HepG2 (cell line): ENCODE measurements around the gene KRTAP1-4. TPM values are rescaled to one million over a fixed set of nuclear protein-coding genes. Genes with fewer than 3 reads are reported as not detected.

ENCODE experiments used
- ATAC-seq: fragments of 200-7000 bp; cut with Tn5 transposase; 3 replicates; pipeline ENCODE4 v1.9.1; 2020; ENCODE audit warnings: mild to moderate bottlenecking, moderate library complexity
- BruUV-seq: library from RNA; stranded (reverse); fragments of 400-500 nt; replicated peaks from 2 replicates; lab custom pipeline; 2021; lab: Mats Ljungman, UMichigan
- CTCF ChIA-PET: fragments of 300-600 bp; formaldehyde crosslinking; extraction: SDS; loops from one replicate; lab custom pipeline; 2021; ENCODE audit warnings: low total read pairs, inconsistent platforms, low intra/inter-chr PET ratio; lab: Yijun Ruan, JAX
- POLR2A ChIA-PET: fragments of 350-600 bp; sonication (Branson Sonifier 250); formaldehyde crosslinking; loops from one replicate; lab custom pipeline; 2020; ENCODE audit warnings: antibody characterized with exemption, inconsistent platforms; lab: Yijun Ruan, JAX
- DNase-seq: peaks from one replicate; pipeline ENCODE4 v3.0.0-alpha.2; 2015; ENCODE audit warnings: low spot score
- FAIRE-seq: peaks from 3 replicates; lab custom pipeline; 2011; peaks lifted over from hg19 to GRCh38; lab: Jason Lieb, UNC
- H2AFZ ChIP-seq: one replicate; pipeline ENCODE4 v1.6.1; 2011; ENCODE audit warnings: low read length, inconsistent platforms
- H3K27ac ChIP-seq: fragments of 300-600 bp; 3 replicates; pipeline ENCODE4 v1.8.0; 2011; ENCODE audit warnings: mixed run types, mild to moderate bottlenecking, mixed read lengths, low read length, inconsistent platforms; ENCODE audit not compliant: insufficient read depth; ENCODE audit errors: extremely low read length
- H3K27me3 ChIP-seq, 2 experiments: fragments of 200-600 bp in 1 of 2; 2 replicates in 1 of 2; 3 replicates in 1 of 2; pipeline versions ENCODE4 v1.6.0 to v1.8.0; 2011; ENCODE audit warnings: low read length in 2 of 2, mild to moderate bottlenecking in 2 of 2, moderate library complexity in 2 of 2, inconsistent platforms in 1 of 2; ENCODE audit not compliant: insufficient read depth in 2 of 2, control insufficient read depth in 1 of 2
- H3K36me3 ChIP-seq, 2 experiments: fragments of 200-600 bp in 1 of 2; replicated peaks in 1 of 2; 2 replicates in 1 of 2; 3 replicates in 1 of 2; pipeline versions ENCODE4 v1.5.1 to v1.8.0; 2011; ENCODE audit warnings: low read length in 2 of 2, inconsistent platforms in 1 of 2; ENCODE audit not compliant: insufficient read depth in 2 of 2, control insufficient read depth in 1 of 2
- H3K4me1 ChIP-seq: 2 replicates; pipeline ENCODE4 v1.5.1; 2012; ENCODE audit warnings: low read length, inconsistent platforms; ENCODE audit not compliant: insufficient read depth
- H3K4me2 ChIP-seq: 2 replicates; pipeline ENCODE4 v1.6.0; 2011; ENCODE audit warnings: low read depth, low read length, inconsistent platforms
- H3K4me3 ChIP-seq, 3 experiments: fragments of 200-600 bp in 1 of 3; sonication (generic), shearing (Covaris generic) in 1 of 3; replicated peaks in 1 of 3; 2 replicates each; pipeline ENCODE4 v1.5.1; 2011 to 2016; ENCODE audit warnings: low read length in 3 of 3, inconsistent platforms in 2 of 3, low read depth in 2 of 3, mild to moderate bottlenecking in 2 of 3, control low read depth in 1 of 3, mixed read lengths in 1 of 3; ENCODE audit not compliant: insufficient read depth in 1 of 3
- H3K79me2 ChIP-seq: one replicate; pipeline ENCODE4 v1.6.1; 2011; ENCODE audit warnings: low read length, inconsistent platforms; ENCODE audit not compliant: insufficient read depth
- H3K9ac ChIP-seq: 2 replicates; pipeline ENCODE4 v1.6.0; 2011; ENCODE audit warnings: mild to moderate bottlenecking, low read depth, low read length, inconsistent platforms; ENCODE audit not compliant: insufficient read depth
- H3K9me3 ChIP-seq: 2 replicates; pipeline ENCODE4 v1.5.1; 2012; ENCODE audit warnings: mild to moderate bottlenecking, low read length
- H4K20me1 ChIP-seq: 2 replicates; pipeline ENCODE4 v1.6.0; 2011; ENCODE audit warnings: inconsistent platforms, mild to moderate bottlenecking, low read length, moderate library complexity; ENCODE audit not compliant: insufficient read depth
- AFF4 ChIP-seq: sonication (generic); formaldehyde crosslinking; IDR thresholded peaks from 2 replicates; pipeline ENCODE4 v1.4.0; 2020; ENCODE audit warnings: missing genetic modification reagents
- ARHGAP35 ChIP-seq: sonication (generic); formaldehyde crosslinking; IDR thresholded peaks from 2 replicates; pipeline ENCODE4 v1.9.0; 2022; ENCODE audit warnings: mild to moderate bottlenecking, inconsistent platforms, moderate library complexity, missing genetic modification reagents, borderline replicate concordance
- ARID5B ChIP-seq: IDR thresholded peaks from 2 replicates; pipeline ENCODE4 v1.4.0; 2020; ENCODE audit warnings: mild to moderate bottlenecking, missing genetic modification reagents
- CENPX ChIP-seq: sonication (generic); formaldehyde crosslinking; IDR thresholded peaks from 2 replicates; pipeline ENCODE4 v1.9.0; 2021; ENCODE audit warnings: mild to moderate bottlenecking, missing genetic modification reagents, moderate library complexity
- EP300 ChIP-seq, 3 experiments: sonication (generic) in 1 of 3; formaldehyde crosslinking in 1 of 3; IDR thresholded peaks; 2 replicates each; pipeline versions ENCODE4 v1.5.1 to v1.6.1; 2011 to 2020; ENCODE audit warnings: low read depth in 2 of 3, low read length in 2 of 3, borderline replicate concordance in 1 of 3, improper control_type of control experiment in 1 of 3, mild to moderate bottlenecking in 1 of 3, missing genetic modification reagents in 1 of 3, moderate library complexity in 1 of 3
- ESRRA ChIP-seq: sonication (generic); formaldehyde crosslinking; IDR thresholded peaks from 2 replicates; pipeline ENCODE4 v1.5.1; 2020; ENCODE audit warnings: mild to moderate bottlenecking, low read depth, missing genetic modification reagents
- RFXAP ChIP-seq: sonication (generic); formaldehyde crosslinking; IDR thresholded peaks from 2 replicates; pipeline ENCODE4 v1.4.0; 2020; ENCODE audit warnings: missing genetic modification reagents, borderline replicate concordance
- SMAD3 ChIP-seq: sonication (generic); formaldehyde crosslinking; IDR thresholded peaks from 2 replicates; pipeline ENCODE4 v1.4.0; 2020; ENCODE audit warnings: missing genetic modification reagents
- ZMAT3 ChIP-seq: sonication (generic); formaldehyde crosslinking; conservative IDR thresholded peaks from 2 replicates; pipeline ENCODE4 v1.7.0; 2021; ENCODE audit warnings: missing genetic modification reagents
- WGBS: methylation state at CpG from one replicate; pipeline ENCODE4 v1.1.6; 2017; ENCODE audit warnings: low lambda C conversion rate; 5-methylcytosine and 5-hydroxymethylcytosine counted together
- in situ Hi-C: cut with HindIII; loops from 2 replicates; pipeline ENCODE4 v1.10.0; 2017; ENCODE audit warnings: low pct_unique_long_range_greater_than_20kb; ENCODE audit not compliant: extremely low pct_ligation_motif_present
- intact Hi-C: fragments of 100-400 bp; cut with micrococcal nuclease; formaldehyde crosslinking; loops from one replicate; pipeline ENCODE4 v1.10.0; 2022; ENCODE audit not compliant: unreplicated experiment
- polyA plus RNA-seq, 8 experiments: library from polyadenylated mRNA; depleted of rRNA in 3 of 8; stranded (reverse) in 7 of 8; unstranded in 1 of 8; fragments of >200 nt; fragmentation: Illumina TruSeq in 4 of 8; extraction: Trizol in 4 of 8; gene quantifications; 2 replicates each; pipeline versions ENCODE4 v1.2.1 to v1.2.3, GENCODE V29; 2011 to 2016; ENCODE audit warnings: low read depth in 4 of 8, missing spikeins in 1 of 8, mixed read lengths in 1 of 8; ENCODE audit not compliant: insufficient read depth in 1 of 8
- total RNA-seq, 5 experiments: library from RNA; depleted of rRNA; stranded (reverse); fragments of >200 nt; fragmentation: Illumina TruSeq; extraction: Trizol; gene quantifications; 2 replicates each; pipeline ENCODE4 v1.2.3, GENCODE V29; 2016; ENCODE audit warnings: low read depth in 1 of 5
- TF ChIP-seq, protein P1 (sequence below): sonication (generic); formaldehyde crosslinking; IDR thresholded peaks from 2 replicates; pipeline ENCODE4 v1.4.0; 2020; ENCODE audit warnings: missing genetic modification reagents

The KRTAP1-4 gene
- total and polyA plus RNA-seq, 2 of the 13 experiments (the other 11 are each of a cell fraction or from before 2014, with no cell fraction given), result not detected

- DNase-seq, result peak; percentile 75
- peaks cover 2% of the 10 kb centered on the region; the same call in 1 of the 2 replicates for H3K9me3 ChIP-seq
- no peaks in the 10 kb centered on the region for H3K36me3 ChIP-seq
- WGBS, result 34% methylated on average over 7 of the region's 7 CpGs
- H4K20me1 ChIP-seq, result no peaks in the 10 kb centered on the region
- ATAC-seq, result peak; percentile 47
- H3K4me1 ChIP-seq, result peaks cover 17% of the 10 kb centered on the region
- POLR2A ChIA-PET, result interaction anchor here (0.7 kb wide), 1 partner anchor 10 kb away, joined by 4 read pairs; no protein-coding TSS in a partner anchor
- H3K9ac ChIP-seq, result peak overlapping the region; percentile 20; the same call in 1 of the 2 replicates
- BruUV-seq, result no TSS peak
- no peak for FAIRE-seq
- intact Hi-C loops, result loop anchor here (10.0 kb wide), 1 partner anchor 144 kb away; no protein-coding TSS in a partner anchor
- peak overlapping the region; percentile 31 for H3K27ac ChIP-seq
- H2AFZ ChIP-seq, result peak overlapping the region; percentile 60
- H3K4me3 ChIP-seq, result no peak overlapping the region
- H3K4me2 ChIP-seq, result peak overlapping the region; percentile 41
- H3K79me2 ChIP-seq, result no peaks in the 10 kb centered on the region
- in situ Hi-C loops, result no loop called here
- CTCF ChIA-PET, result no interaction called here
- no peaks in the 10 kb centered on the region for H3K27me3 ChIP-seq
- TF ChIP-seq AFF4 (CRISPR knock-in tag), result no peak
- TF ChIP-seq, protein P1, sequence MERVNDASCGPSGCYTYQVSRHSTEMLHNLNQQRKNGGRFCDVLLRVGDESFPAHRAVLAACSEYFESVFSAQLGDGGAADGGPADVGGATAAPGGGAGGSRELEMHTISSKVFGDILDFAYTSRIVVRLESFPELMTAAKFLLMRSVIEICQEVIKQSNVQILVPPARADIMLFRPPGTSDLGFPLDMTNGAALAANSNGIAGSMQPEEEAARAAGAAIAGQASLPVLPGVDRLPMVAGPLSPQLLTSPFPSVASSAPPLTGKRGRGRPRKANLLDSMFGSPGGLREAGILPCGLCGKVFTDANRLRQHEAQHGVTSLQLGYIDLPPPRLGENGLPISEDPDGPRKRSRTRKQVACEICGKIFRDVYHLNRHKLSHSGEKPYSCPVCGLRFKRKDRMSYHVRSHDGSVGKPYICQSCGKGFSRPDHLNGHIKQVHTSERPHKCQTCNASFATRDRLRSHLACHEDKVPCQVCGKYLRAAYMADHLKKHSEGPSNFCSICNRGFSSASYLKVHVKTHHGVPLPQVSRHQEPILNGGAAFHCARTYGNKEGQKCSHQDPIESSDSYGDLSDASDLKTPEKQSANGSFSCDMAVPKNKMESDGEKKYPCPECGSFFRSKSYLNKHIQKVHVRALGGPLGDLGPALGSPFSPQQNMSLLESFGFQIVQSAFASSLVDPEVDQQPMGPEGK (CRISPR knock-in tag), result no peak
- TF ChIP-seq ARID5B (CRISPR knock-in tag), result 0 out of 2 replicates have a peak, but pooled peaks have one; percentile 21
- peak in 1 of 2 experiments; percentile 18; a peak in 1 of 4 replicates for TF ChIP-seq EP300 (IDR thresholded peaks at IDR 0.05; ENCODE audit: low read depth in 2 of 2, low read length in 2 of 2)
- no peak for TF ChIP-seq EP300 (CRISPR knock-in tag; IDR thresholded peaks at IDR 0.05; ENCODE audit: borderline replicate concordance)
- TF ChIP-seq ESRRA (CRISPR knock-in tag), result no peak
- TF ChIP-seq RFXAP (CRISPR knock-in tag), result no peak
- TF ChIP-seq ZMAT3 (CRISPR knock-in tag), result no peak
- no peak for TF ChIP-seq ARHGAP35 (CRISPR knock-in tag)
- TF ChIP-seq CENPX, result no peak
- TF ChIP-seq SMAD3 (CRISPR knock-in tag), result no peak
Measured at GRCh38 chr17:41048441-41048840, 18.4 kb upstream of the KRTAP1-4 start.
